HFFc6 (cell line): ENCODE data around the gene MYO1H. TPM values are rescaled to one million over a fixed set of nuclear protein-coding genes. Genes with fewer than 3 reads are reported as not detected.

ENCODE experiments used
- DNase-seq: peaks from one replicate; pipeline ENCODE4 v3.0.0-alpha.2; 2018
- H3K27ac Mint-ChIP-seq: 2 replicates; pipeline ENCODE4 v1.8.0; 2020; ENCODE audit warnings: mild to moderate bottlenecking, mixed read lengths
- H3K27me3 Mint-ChIP-seq: 2 replicates; pipeline ENCODE4 v1.8.0; 2021; ENCODE audit warnings: mild to moderate bottlenecking, moderate library complexity, mixed read lengths; ENCODE audit not compliant: insufficient read depth
- H3K36me3 Mint-ChIP-seq: 2 replicates; pipeline ENCODE4 v1.8.0; 2021; ENCODE audit warnings: low read depth, mixed read lengths
- H3K4me1 Mint-ChIP-seq: 2 replicates; pipeline ENCODE4 v1.8.0; 2020; ENCODE audit warnings: low read depth, mixed read lengths
- H3K4me3 Mint-ChIP-seq: 2 replicates; pipeline ENCODE4 v1.8.0; 2020; ENCODE audit warnings: mild to moderate bottlenecking, moderate library complexity, mixed read lengths
- H3K9me3 Mint-ChIP-seq: 2 replicates; pipeline ENCODE4 v1.8.0; 2020; ENCODE audit warnings: mild to moderate bottlenecking, mixed read lengths
- total RNA-seq, 6 experiments: library from RNA; stranded (reverse); fragmentation: NEBNext Ultra II Directional; extraction: Animal tissue kit (Norgen Biotek cat#: 25700); gene quantifications; 2 replicates in 1 of 6; 3 replicates in 5 of 6; pipeline ENCODE4 v1.2.3, GENCODE V29; 2021
- TF ChIP-seq, protein P1 (sequence below): fragments of 200-600 bp; sonication (generic); IDR thresholded peaks from 2 replicates; pipeline ENCODE4 v1.5.0; 2021; ENCODE audit warnings: antibody characterized with exemption, mild to moderate bottlenecking

The MYO1H gene
- total RNA-seq, 6 experiments from 2014 or later = not detected

GRCh38 chr12:109359131-109359690, 11.5 kb downstream of the MYO1H start:
- Mint-ChIP-seq H3K4me1 (no peaks in the 10 kb centered on the region), H3K36me3 (no peaks in the 10 kb centered on the region), H3K27ac (no peak overlapping the region), H3K4me3 (no peak overlapping the region), H3K27me3 (peaks cover 22% of the 10 kb centered on the region), H3K9me3 (no peaks in the 10 kb centered on the region)
- TF ChIP-seq, protein P1, sequence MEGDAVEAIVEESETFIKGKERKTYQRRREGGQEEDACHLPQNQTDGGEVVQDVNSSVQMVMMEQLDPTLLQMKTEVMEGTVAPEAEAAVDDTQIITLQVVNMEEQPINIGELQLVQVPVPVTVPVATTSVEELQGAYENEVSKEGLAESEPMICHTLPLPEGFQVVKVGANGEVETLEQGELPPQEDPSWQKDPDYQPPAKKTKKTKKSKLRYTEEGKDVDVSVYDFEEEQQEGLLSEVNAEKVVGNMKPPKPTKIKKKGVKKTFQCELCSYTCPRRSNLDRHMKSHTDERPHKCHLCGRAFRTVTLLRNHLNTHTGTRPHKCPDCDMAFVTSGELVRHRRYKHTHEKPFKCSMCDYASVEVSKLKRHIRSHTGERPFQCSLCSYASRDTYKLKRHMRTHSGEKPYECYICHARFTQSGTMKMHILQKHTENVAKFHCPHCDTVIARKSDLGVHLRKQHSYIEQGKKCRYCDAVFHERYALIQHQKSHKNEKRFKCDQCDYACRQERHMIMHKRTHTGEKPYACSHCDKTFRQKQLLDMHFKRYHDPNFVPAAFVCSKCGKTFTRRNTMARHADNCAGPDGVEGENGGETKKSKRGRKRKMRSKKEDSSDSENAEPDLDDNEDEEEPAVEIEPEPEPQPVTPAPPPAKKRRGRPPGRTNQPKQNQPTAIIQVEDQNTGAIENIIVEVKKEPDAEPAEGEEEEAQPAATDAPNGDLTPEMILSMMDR = no peak
- DNase-seq = no peak

- no peaks in the 10 kb centered on the region for H3K9me3 Mint-ChIP-seq
- no peaks in the 10 kb centered on the region for H3K4me1 Mint-ChIP-seq
- TF ChIP-seq, protein P1 = no peak
- peaks cover 6% of the 10 kb centered on the region for H3K27me3 Mint-ChIP-seq
- no peaks in the 10 kb centered on the region for H3K36me3 Mint-ChIP-seq
- no peak overlapping the region for H3K27ac Mint-ChIP-seq
- no peak overlapping the region for H3K4me3 Mint-ChIP-seq
- DNase-seq = no peak
Observed at GRCh38 chr12:109369831-109370230, 22.1 kb downstream of the MYO1H start.

- DNase-seq = no peak
- H3K36me3 Mint-ChIP-seq = no peaks in the 10 kb centered on the region
- H3K9me3 Mint-ChIP-seq = no peaks in the 10 kb centered on the region
- no peak overlapping the region for H3K27ac Mint-ChIP-seq
- no peaks in the 10 kb centered on the region for H3K4me1 Mint-ChIP-seq
- no peak overlapping the region for H3K4me3 Mint-ChIP-seq
- TF ChIP-seq, protein P1 = no peak
- peaks cover 9% of the 10 kb centered on the region for H3K27me3 Mint-ChIP-seq
Observed at GRCh38 chr12:109377139-109377685, 29.5 kb downstream of the MYO1H start.

DNA sequence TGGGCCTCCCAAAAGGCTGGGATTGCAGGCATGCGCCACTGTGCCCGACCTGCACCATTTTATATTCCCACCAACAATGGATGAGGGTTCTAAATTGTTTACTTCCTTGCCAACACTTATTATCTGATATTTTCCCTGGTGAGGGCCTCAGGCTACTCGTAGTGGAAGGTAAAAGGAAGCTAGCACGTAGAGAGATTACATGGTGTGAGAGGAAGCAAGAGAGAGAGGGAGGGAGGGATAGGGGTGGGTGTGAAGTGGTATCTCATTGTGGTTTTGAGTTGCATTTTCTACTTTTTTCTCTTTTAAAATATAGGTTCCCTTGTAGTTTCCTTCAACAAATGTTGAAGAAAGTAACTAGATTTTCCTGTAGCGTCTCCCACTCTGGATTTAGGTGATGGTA, 30.9 kb downstream of the MYO1H start:
- Mint-ChIP-seq H3K36me3 (no peaks in the 10 kb centered on the region), H3K4me1 (no peaks in the 10 kb centered on the region)
- TF ChIP-seq, protein P1 = no peak

DNA sequence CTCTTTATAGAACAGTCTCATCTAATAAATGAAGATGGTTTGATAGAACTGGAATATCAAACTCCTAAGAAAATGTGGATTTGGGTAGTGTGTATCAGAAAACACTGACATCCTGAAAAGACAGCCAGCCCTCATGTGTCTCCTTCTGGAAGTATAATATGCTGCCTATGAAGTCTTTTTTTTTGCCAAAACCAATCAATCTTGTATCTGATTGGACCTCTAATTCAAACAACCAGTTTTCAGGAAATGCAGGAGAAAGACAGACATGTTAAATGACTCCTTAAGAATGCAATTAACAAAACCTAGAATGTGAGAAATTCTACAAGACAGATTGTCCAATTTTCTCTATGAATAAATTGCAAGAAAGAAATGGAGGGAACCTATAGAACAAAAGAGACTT, 34.3 kb downstream of the MYO1H start:
- peaks cover 16% of the 10 kb centered on the region for H3K4me1 Mint-ChIP-seq
- no peak overlapping the region for H3K27ac Mint-ChIP-seq
- no peaks in the 10 kb centered on the region for H3K36me3 Mint-ChIP-seq

More for the DNA sequence above, 30.9 kb downstream of the MYO1H start:
- H3K9me3 Mint-ChIP-seq = no peaks in the 10 kb centered on the region
- no peak overlapping the region for H3K4me3 Mint-ChIP-seq
- DNase-seq = no peak
- H3K27me3 Mint-ChIP-seq = peaks cover 9% of the 10 kb centered on the region
- H3K27ac Mint-ChIP-seq = no peak overlapping the region

More for the DNA sequence above, 34.3 kb downstream of the MYO1H start:
- DNase-seq = no peak
- TF ChIP-seq, protein P1 = no peak
- H3K9me3 Mint-ChIP-seq = no peaks in the 10 kb centered on the region
- peaks cover 3% of the 10 kb centered on the region; the same call in 1 of the 2 replicates for H3K27me3 Mint-ChIP-seq
- no peak overlapping the region for H3K4me3 Mint-ChIP-seq
